ENCODE results near the gene RYR3.

RYR3 gene

GRCh38 chr15:33612721-33613304 is 302.0 kb downstream of the RYR3 start:
- Histone ChIP-seq H3K4me1 (ENCODE audit: control insufficient read depth, insufficient read depth, low read length) (no peaks in the 10 kb centered on the region), H3K9me3 (ENCODE audit: control insufficient read depth, low read length) (no peaks in the 10 kb centered on the region), H3K27me3 (ENCODE audit: control insufficient read depth, insufficient read depth, low read length) (no peaks in the 10 kb centered on the region), H3K4me3 (ENCODE audit: low read length) (no peak overlapping the region), H3K36me3 (ENCODE audit: control insufficient read depth, insufficient read depth, low read length) (no peaks in the 10 kb centered on the region), H3K9ac (ENCODE audit: low read length) (no peak overlapping the region)

GRCh38 chr15:33616475-33616874 is 305.7 kb downstream of the RYR3 start:
- Histone ChIP-seq H3K36me3 (ENCODE audit: control insufficient read depth, insufficient read depth, low read length) (no peaks in the 10 kb centered on the region), H3K9ac (ENCODE audit: low read length) (no peak overlapping the region), H3K4me3 (ENCODE audit: low read length) (no peak overlapping the region), H3K9me3 (ENCODE audit: control insufficient read depth, low read length) (no peaks in the 10 kb centered on the region), H3K4me1 (ENCODE audit: control insufficient read depth, insufficient read depth, low read length) (no peaks in the 10 kb centered on the region), H3K27me3 (ENCODE audit: control insufficient read depth, insufficient read depth, low read length) (no peaks in the 10 kb centered on the region)

DNA sequence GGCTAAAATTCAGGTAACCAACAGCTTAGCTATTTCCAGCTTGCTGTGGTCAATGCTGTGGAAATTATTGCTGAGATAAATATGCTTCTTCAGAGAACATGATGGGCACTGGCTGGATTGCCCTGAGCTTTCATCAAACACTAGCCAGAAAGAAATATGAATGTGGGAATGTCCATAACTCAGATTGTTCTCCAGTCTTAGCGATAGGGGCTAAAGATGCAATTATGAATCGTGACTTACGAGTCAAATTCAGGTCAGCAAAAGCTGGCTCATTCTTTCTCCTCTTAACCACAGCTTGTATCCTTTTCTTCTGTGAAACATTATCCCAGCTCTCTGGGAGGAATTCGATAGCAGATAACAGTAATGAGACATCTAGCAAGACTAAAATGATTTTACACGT is 307.6 kb downstream of the RYR3 start:
- H3K9ac ChIP-seq (ENCODE audit: low read length) = no peak overlapping the region
- no peaks in the 10 kb centered on the region for H3K27me3 ChIP-seq (ENCODE audit: control insufficient read depth, insufficient read depth, low read length)
- H3K36me3 ChIP-seq (ENCODE audit: control insufficient read depth, insufficient read depth, low read length) = no peaks in the 10 kb centered on the region
- H3K4me1 ChIP-seq (ENCODE audit: control insufficient read depth, insufficient read depth, low read length) = no peaks in the 10 kb centered on the region
- H3K4me3 ChIP-seq (ENCODE audit: low read length) = no peak overlapping the region
- H3K9me3 ChIP-seq (ENCODE audit: control insufficient read depth, low read length) = no peaks in the 10 kb centered on the region

GRCh38 chr15:33621141-33621540 is 310.4 kb downstream of the RYR3 start:
- H3K4me3 ChIP-seq (ENCODE audit: low read length) = no peak overlapping the region
- no peak overlapping the region for H3K9ac ChIP-seq (ENCODE audit: low read length)
- H3K27me3 ChIP-seq (ENCODE audit: control insufficient read depth, insufficient read depth, low read length) = no peaks in the 10 kb centered on the region
- H3K36me3 ChIP-seq (ENCODE audit: control insufficient read depth, insufficient read depth, low read length) = no peaks in the 10 kb centered on the region
- H3K4me1 ChIP-seq (ENCODE audit: control insufficient read depth, insufficient read depth, low read length) = no peaks in the 10 kb centered on the region
- H3K9me3 ChIP-seq (ENCODE audit: control insufficient read depth, low read length) = no peaks in the 10 kb centered on the region

GRCh38 chr15:33623010-33623409 is 312.2 kb downstream of the RYR3 start:
- H3K36me3 ChIP-seq (ENCODE audit: control insufficient read depth, insufficient read depth, low read length) = no peaks in the 10 kb centered on the region
- no peaks in the 10 kb centered on the region for H3K9me3 ChIP-seq (ENCODE audit: control insufficient read depth, low read length)
- no peak overlapping the region for H3K9ac ChIP-seq (ENCODE audit: low read length)
- no peaks in the 10 kb centered on the region for H3K4me1 ChIP-seq (ENCODE audit: control insufficient read depth, insufficient read depth, low read length)
- no peaks in the 10 kb centered on the region for H3K27me3 ChIP-seq (ENCODE audit: control insufficient read depth, insufficient read depth, low read length)
- no peak overlapping the region for H3K4me3 ChIP-seq (ENCODE audit: low read length)

DNA sequence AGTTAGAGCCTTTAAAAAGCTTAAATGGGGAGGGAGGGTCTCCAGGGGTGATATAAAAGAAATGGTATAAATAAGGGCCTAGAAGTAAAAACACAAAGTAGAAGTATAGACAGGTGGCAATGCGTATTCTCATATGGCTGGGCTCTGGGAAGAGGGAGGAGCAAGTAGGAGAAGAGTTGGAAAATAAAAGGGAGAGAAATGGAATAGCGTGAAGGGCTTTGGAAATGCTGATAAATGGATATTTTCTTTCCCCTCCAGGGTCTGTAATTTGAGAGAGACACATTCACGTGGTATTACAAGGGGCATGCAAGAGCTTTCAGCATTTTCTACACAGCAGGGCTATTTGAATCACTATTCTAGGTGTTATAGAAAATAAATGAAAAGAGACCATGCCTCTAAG is 313.7 kb downstream of the RYR3 start:
- no peaks in the 10 kb centered on the region for H3K9me3 ChIP-seq (ENCODE audit: control insufficient read depth, low read length)
- no peaks in the 10 kb centered on the region for H3K27me3 ChIP-seq (ENCODE audit: control insufficient read depth, insufficient read depth, low read length)
- H3K4me1 ChIP-seq (ENCODE audit: control insufficient read depth, insufficient read depth, low read length) = no peaks in the 10 kb centered on the region

GRCh38 chr15:33629647-33630046 is 318.9 kb downstream of the RYR3 start:
- Histone ChIP-seq H3K4me1 (ENCODE audit: control insufficient read depth, insufficient read depth, low read length) (no peaks in the 10 kb centered on the region), H3K9ac (ENCODE audit: low read length) (no peak overlapping the region), H3K9me3 (ENCODE audit: control insufficient read depth, low read length) (no peaks in the 10 kb centered on the region), H3K27me3 (ENCODE audit: control insufficient read depth, insufficient read depth, low read length) (no peaks in the 10 kb centered on the region), H3K4me3 (ENCODE audit: low read length) (no peak overlapping the region), H3K36me3 (ENCODE audit: control insufficient read depth, insufficient read depth, low read length) (no peaks in the 10 kb centered on the region)

More for the DNA sequence above, 313.7 kb downstream of the RYR3 start:
- no peaks in the 10 kb centered on the region for H3K36me3 ChIP-seq (ENCODE audit: control insufficient read depth, insufficient read depth, low read length)
- no peak overlapping the region for H3K4me3 ChIP-seq (ENCODE audit: low read length)
- no peak overlapping the region for H3K9ac ChIP-seq (ENCODE audit: low read length)

DNA sequence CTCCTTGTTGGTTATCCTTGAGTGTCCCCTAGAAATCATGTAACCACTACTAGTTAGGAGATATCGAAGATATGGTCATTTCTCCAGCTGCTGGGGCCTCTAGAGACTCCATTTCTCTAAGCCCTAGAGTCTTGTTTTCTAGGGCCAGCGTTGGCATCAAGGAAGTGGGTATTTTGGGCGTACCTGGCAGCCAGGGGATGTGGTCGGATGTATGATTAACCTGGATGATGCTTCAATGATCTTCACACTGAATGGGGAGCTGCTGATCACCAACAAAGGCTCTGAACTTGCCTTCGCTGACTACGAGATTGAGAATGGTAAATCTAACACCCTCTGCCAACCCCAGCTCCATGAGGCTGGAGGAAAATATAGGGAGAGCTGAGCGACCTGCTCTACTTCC is 325.5 kb downstream of the RYR3 start:
- H3K36me3 ChIP-seq (ENCODE audit: control insufficient read depth, insufficient read depth, low read length) = no peaks in the 10 kb centered on the region
- H3K4me3 ChIP-seq (ENCODE audit: low read length) = no peak overlapping the region
- no peaks in the 10 kb centered on the region for H3K27me3 ChIP-seq (ENCODE audit: control insufficient read depth, insufficient read depth, low read length)
- H3K4me1 ChIP-seq (ENCODE audit: control insufficient read depth, insufficient read depth, low read length) = no peaks in the 10 kb centered on the region
- H3K9me3 ChIP-seq (ENCODE audit: control insufficient read depth, low read length) = no peaks in the 10 kb centered on the region
- H3K9ac ChIP-seq (ENCODE audit: low read length) = no peak overlapping the region

GRCh38 chr15:33636958-33637357 is 326.2 kb downstream of the RYR3 start:
- Histone ChIP-seq H3K9me3 (ENCODE audit: control insufficient read depth, low read length) (no peaks in the 10 kb centered on the region), H3K4me3 (ENCODE audit: low read length) (no peak overlapping the region), H3K9ac (ENCODE audit: low read length) (no peak overlapping the region), H3K36me3 (ENCODE audit: control insufficient read depth, insufficient read depth, low read length) (no peaks in the 10 kb centered on the region), H3K4me1 (ENCODE audit: control insufficient read depth, insufficient read depth, low read length) (no peaks in the 10 kb centered on the region), H3K27me3 (ENCODE audit: control insufficient read depth, insufficient read depth, low read length) (no peaks in the 10 kb centered on the region)

- H3K36me3 ChIP-seq (ENCODE audit: control insufficient read depth, insufficient read depth, low read length) = no peaks in the 10 kb centered on the region
- H3K4me3 ChIP-seq (ENCODE audit: low read length) = no peak overlapping the region
- no peaks in the 10 kb centered on the region for H3K9me3 ChIP-seq (ENCODE audit: control insufficient read depth, low read length)
- H3K9ac ChIP-seq (ENCODE audit: low read length) = no peak overlapping the region
- H3K4me1 ChIP-seq (ENCODE audit: control insufficient read depth, insufficient read depth, low read length) = no peaks in the 10 kb centered on the region
- H3K27me3 ChIP-seq (ENCODE audit: control insufficient read depth, insufficient read depth, low read length) = no peaks in the 10 kb centered on the region
These were observed 327.7 kb downstream of the RYR3 start for GRCh38 chr15:33638453-33638852.

DNA sequence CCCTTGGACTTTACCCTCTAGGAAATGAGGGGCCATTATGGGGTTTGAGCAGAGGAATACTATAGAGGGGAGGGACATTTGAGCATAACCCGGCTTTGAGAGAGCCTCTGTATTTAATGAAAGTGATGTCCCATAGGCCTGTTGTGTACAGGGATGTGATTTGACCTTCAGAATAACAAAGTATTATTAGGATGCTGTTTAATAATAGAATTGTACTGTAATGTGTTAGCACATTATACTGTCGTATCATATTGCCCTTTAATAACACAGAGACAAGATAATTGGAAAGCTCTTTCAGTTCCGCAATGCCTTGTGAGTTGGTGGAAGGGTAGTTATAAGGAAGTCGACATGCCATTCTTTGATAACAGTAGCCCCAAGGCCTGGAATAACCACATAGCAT is 328.3 kb downstream of the RYR3 start:
- Histone ChIP-seq H3K4me3 (ENCODE audit: low read length) (no peak overlapping the region), H3K9me3 (ENCODE audit: control insufficient read depth, low read length) (no peaks in the 10 kb centered on the region), H3K9ac (ENCODE audit: low read length) (no peak overlapping the region), H3K4me1 (ENCODE audit: control insufficient read depth, insufficient read depth, low read length) (no peaks in the 10 kb centered on the region), H3K27me3 (ENCODE audit: control insufficient read depth, insufficient read depth, low read length) (no peaks in the 10 kb centered on the region), H3K36me3 (ENCODE audit: control insufficient read depth, insufficient read depth, low read length) (no peaks in the 10 kb centered on the region)

DNA sequence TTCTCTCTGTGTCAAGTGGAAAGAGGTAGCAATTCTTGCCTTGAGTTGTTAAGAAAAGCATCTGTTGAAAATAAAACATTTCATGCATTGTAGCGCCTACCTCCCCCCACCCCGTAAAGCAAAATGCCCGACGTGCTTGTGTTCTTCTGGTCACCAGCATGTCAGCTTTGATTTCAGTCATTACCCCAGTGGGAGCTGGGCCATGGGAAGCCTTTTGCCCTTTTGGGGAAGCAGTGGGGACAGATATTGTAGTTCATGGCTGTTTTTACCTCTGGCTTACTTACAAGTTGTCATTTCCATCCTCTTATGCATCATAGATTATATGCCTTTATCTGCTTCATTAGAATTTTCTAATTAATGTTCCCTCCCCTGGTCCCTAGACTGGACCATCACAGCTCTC is 328.7 kb downstream of the RYR3 start:
- H3K9me3 ChIP-seq (ENCODE audit: control insufficient read depth, low read length) = no peaks in the 10 kb centered on the region
- H3K36me3 ChIP-seq (ENCODE audit: control insufficient read depth, insufficient read depth, low read length) = no peaks in the 10 kb centered on the region
- H3K4me3 ChIP-seq (ENCODE audit: low read length) = no peak overlapping the region
- no peak overlapping the region for H3K9ac ChIP-seq (ENCODE audit: low read length)
- H3K27me3 ChIP-seq (ENCODE audit: control insufficient read depth, insufficient read depth, low read length) = no peaks in the 10 kb centered on the region
- no peaks in the 10 kb centered on the region for H3K4me1 ChIP-seq (ENCODE audit: control insufficient read depth, insufficient read depth, low read length)

DNA sequence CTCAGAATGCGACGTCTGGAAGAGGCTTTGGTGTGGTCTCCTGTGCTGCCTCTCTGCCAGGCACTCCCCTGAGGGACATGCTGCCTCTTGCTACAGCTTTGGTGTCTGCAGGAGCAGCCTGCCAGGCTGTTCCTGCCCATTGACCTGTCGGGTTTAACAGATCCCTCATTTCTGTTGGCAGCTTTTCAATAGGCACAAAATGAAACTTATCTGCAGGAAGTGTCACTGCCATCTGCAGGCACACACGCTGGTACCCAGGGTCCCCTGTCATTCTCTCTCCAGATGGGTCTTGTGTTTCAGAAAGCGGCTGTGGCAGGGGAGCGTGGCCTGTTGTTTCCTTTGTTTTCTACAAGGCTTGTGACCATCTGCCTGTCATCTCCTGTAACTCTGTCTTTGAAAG is 329.2 kb downstream of the RYR3 start:
- no peak overlapping the region for H3K4me3 ChIP-seq (ENCODE audit: low read length)
- H3K9ac ChIP-seq (ENCODE audit: low read length) = no peak overlapping the region
- H3K27me3 ChIP-seq (ENCODE audit: control insufficient read depth, insufficient read depth, low read length) = no peaks in the 10 kb centered on the region
- H3K9me3 ChIP-seq (ENCODE audit: control insufficient read depth, low read length) = no peaks in the 10 kb centered on the region
- H3K4me1 ChIP-seq (ENCODE audit: control insufficient read depth, insufficient read depth, low read length) = no peaks in the 10 kb centered on the region
- H3K36me3 ChIP-seq (ENCODE audit: control insufficient read depth, insufficient read depth, low read length) = no peaks in the 10 kb centered on the region
